Stimulated activated CD8-positive, alpha-beta memory T cell treated with anti-CD3 and anti-CD28 coated beads, Interleukin-4, amount 100 ng/mL, for 4 hours (primary cell): ENCODE data around the gene RIBC2.
"Not testable (repeated sequence)": the region's sequence is repeated elsewhere in the genome, so short reads cannot be mapped to it uniquely, and the experiment has no call there.

Source experiments
- DNase-seq, 2 donors: peaks; one replicate each; pipeline ENCODE4 v3.0.0-alpha.2; 2020; ENCODE audit warnings: low read depth in 2 of 2, low spot score in 1 of 2

RIBC2 gene

DNA sequence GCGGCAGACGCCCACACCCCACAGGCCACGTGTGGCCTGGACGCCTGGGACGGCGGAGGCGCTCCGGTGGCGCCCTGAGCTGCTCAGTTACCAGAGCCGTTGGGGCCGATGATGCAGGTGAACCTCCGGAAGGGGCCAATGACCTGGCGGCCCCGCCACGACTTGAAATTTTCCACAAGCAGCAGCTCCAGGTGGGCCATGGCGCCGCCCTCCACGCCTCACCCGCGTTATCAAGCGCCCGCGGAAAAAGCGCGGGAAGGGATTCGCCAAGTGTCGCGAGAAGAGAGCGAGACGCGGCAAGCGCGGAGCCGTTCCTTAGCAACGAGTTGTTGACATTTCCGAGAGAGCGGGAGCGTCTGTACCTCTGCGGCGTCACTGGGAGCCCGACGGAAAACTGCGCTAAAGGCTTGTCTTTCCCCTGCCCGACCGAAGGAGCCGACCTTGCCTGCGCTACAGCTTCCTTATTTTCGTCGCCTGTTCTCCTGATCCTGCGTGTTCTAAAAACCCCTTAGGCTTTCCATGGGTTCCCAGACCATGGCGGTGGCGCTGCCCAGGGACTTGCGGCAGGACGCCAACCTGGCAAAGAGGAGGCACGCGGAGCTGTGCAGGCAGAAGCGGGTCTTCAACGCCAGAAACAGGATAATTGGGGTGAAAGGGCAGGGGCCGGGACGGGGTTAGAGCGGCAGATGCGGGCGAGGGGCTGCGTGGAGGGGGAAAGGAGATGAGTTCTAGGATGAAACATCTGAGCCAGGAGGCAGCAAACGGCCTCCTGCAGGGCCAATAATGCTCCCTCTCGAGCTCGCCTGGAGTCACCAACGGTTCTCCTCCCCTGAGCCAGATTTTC is at the start of gene RIBC2, which contains the start of gene SMC1B:
RIBC2 (plus strand) TSS at position 326 of the 844 bp plus-strand sequence; CDS start at position 520, 194 bp downstream.
SMC1B (minus strand) TSS at position 232 of the 844 bp plus-strand sequence; CDS start at position 200, 32 bp downstream.
- peak; percentile 46 to 56 for DNase-seq

DNA sequence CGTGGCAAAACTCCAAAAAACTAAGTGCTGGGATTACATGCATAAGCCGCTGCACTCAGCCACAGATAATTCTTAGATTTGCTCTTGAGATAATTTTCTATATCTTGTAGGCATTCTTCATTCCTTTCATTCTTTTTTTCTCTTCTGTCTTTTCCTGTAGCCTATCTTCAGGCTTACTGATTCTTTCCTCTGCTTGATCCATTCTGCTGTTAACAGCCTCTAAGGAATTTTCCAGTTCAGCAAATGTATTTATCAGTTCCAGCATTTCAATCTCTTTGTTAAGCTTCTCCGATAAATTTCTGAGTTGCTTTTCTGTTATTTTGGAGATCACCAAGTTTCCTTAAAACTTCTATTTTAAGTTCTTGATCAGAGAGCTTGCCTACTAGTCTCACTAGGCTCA is 46.8 kb upstream of the RIBC2 start:
- DNase-seq, result no peak

GRCh38 chr22:45373592-45373991 is 39.9 kb upstream of the RIBC2 start:
- DNase-seq, result not testable (repeated sequence)

- DNase-seq, result no peak
Observed at GRCh38 chr22:45376009-45376408, 37.5 kb upstream of the RIBC2 start.

DNA sequence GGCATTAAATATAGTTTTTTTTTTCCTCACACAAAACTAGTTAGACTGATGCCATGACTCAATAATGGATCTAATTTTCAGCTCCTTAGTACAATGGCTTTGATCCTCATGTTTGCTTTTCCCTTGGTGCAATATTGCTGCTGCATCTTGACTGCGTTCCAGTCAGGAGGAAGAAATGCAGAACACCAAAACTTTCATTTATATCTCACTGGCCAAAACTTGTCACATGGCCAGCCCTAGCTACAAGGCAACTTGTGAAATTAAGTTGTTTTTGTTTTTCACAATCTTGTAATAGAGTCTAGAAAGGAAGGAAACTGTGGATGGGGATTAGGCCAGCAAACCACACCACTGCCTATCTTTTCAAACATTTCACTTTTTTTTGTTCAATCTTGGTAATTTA is 36.8 kb upstream of the RIBC2 start:
- DNase-seq, result no peak

DNA sequence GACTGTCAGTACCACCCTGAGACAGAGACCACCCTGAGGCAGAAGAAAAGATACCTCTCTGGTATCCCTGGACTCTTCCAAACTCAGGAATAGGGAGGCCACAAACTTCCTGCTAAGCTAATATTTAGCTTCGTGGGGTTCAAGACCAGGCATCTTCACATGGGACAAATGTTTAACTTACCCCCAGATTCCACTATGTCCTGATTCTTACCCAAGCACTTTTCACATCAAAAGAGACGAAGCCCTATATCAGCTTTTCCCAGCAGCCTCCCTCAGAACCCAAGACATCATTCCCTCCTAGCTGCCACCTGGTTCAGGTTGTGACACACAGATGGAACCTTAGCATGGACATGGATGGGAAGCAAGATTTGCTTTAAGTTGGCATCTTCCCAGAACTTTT is 32.1 kb upstream of the RIBC2 start:
- no peak for DNase-seq

GRCh38 chr22:45389546-45389945 is 23.9 kb upstream of the RIBC2 start:
- DNase-seq, result no peak

DNA sequence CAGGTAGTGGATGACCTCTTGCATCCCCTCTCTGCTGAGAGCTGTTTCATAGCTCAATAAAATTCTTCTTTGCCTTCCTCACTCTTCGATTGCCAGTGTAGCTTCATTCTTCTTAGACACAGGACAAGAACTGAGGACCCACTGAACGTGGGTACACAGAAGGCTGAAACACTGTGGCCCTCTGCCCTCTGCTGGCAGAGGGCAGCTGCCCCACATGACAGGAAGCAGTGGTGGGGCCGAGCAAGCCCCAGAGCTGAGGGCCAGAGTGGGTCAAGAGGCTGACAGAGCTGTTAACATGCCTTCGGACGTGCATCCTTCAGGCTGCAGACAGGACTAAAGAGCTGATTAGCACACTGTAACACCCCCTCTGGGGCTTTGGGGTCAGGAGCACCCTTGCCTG is 15.7 kb upstream of the RIBC2 start:
- no peak for DNase-seq

DNA sequence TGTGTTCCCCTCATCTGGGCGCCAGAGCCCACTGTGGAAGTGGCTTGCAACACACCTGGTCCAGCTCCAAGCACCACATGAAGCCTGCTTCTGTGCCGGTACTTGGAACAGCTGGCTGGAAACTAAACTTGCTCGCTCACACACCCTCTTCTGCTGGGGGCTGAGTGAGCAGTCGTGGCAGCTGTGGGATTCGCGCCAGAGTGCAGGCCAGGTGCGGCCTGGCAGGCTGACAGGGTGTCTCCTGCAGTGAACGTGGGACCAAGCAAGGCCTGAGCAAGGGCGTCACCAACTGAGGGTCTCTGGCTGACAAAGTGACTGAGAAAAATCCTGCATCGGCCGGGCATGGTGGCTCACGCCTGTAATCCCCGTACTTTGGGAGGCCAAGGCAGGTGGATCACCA is 15.3 kb upstream of the RIBC2 start:
- no peak for DNase-seq

DNA sequence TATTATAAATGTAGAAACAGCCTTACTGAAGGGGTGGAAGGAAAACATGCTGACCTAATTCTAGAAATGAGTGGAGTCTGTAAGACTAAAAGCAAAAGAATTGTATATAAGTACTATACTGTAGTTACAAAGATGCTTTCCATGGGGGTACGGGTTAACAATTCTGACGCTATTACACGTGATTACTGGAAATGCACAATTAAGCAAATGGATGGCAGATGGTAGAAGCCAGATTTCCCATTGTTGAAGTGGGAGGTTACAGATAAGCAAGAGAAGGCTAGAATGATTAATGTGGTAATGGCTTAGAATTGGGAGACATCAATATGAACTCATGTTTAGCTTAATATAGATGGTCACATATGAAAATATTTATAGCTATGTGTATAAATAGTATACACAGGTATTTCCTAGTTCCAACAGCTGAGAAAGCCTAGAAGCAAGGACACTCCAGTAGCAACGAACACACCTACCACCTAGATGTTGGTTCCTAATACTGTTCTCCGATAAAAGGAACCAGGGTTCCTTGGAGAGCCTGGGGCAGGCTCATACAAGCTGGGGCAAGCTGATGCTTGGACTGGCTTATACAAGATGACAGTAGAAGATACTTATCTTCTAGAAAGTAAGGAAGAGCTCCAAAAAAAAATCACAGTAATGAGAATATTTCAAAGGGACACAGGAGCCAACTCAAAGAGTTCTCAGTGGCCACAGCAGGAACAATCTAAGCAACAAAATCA is 13.6 kb upstream of the RIBC2 start:
- no peak for DNase-seq

GRCh38 chr22:45402466-45402985 is 11.0 kb upstream of the RIBC2 start:
- no peak for DNase-seq

- DNase-seq, result no peak
Observed at GRCh38 chr22:45407793-45408192, 5.7 kb upstream of the RIBC2 start.

DNA sequence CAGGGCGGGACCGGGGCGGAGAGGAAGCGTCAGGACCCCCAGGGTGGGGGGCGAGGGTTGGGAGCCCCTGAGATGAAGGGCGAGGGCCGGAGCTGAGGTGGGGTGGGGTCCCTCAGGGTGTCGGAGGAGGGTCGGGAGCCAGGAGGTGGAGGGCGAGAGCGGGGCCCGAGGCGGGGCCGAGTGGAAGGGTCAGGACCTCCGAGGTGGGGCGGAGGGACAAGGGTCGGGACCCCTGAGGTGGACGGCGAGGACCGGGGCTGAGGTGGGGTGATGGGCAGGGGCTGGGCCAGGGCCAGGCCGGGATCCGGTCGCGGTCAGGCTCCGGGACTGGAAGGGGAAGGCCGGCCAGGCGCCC is 503 bp upstream of the RIBC2 start:
- no peak for DNase-seq

GRCh38 chr22:45418056-45418769 is 4.7 kb downstream of the RIBC2 start:
- DNase-seq, result no peak

GRCh38 chr22:45418770-45419138 is 5.3 kb downstream of the RIBC2 start:
- DNase-seq, result no peak

- DNase-seq, result no peak
Observed at GRCh38 chr22:45420011-45420410, 6.5 kb downstream of the RIBC2 start.

- no peak for DNase-seq
Observed at GRCh38 chr22:45420539-45420938, 7.0 kb downstream of the RIBC2 start.

DNA sequence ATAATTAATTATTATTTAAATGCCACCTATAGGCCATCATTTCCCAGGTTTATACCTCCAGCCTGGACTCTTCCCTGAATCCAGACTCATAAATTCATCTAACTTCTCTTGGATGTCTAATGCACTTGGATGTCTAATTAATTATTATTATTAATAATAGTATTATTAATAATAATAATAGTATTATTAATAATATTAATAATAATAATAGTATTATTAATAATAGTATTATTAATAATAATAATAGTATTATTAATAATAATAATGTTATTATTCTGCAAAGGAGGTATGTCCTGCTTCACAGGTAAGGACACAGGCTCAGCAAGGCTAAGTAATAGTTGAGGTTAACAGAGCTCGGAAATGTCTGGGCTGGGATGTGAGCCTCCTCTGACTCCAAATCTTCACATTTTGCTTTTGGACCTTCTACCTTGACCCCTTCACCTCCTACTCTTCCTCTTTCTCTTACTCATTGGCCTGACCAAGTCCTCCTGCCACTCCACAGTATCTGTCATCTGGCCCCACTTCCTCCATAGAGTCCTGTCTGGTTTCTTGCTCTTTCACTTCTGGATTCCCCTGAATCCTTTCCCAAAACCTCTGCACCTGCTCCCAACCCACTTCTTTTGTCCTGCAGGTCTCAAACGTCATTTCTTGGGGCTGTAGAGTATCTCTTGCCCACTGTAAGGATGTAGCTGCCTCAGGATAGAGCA is 8.0 kb downstream of the RIBC2 start:
- DNase-seq, result no peak

- no peak for DNase-seq
Observed at GRCh38 chr22:45422237-45422983, 8.9 kb downstream of the RIBC2 start.

- DNase-seq, result no peak
Observed at GRCh38 chr22:45423524-45423923, 10.0 kb downstream of the RIBC2 start.
